ENCODE data around the gene ZCCHC14.

ZCCHC14 gene

GRCh38 chr16:87358696-87359095, 134.1 kb downstream of the ZCCHC14 start:
- H3K4me3 ChIP-seq (replicated peaks in 1 of 2; ENCODE audit: low read depth in 2 of 2, low read length in 2 of 2), result no peak overlapping the region
- no peak for DNase-seq (ENCODE audit: low read depth in 2 of 2)
- TF ChIP-seq CTCF (IDR thresholded peaks at IDR 0.05; ENCODE audit: low read depth, low read length), result no peak

- no peak overlapping the region for H3K4me3 ChIP-seq (replicated peaks in 1 of 2; ENCODE audit: low read depth in 2 of 2, low read length in 2 of 2)
- no peak for DNase-seq (ENCODE audit: low read depth in 2 of 2)
- no peak for TF ChIP-seq CTCF (IDR thresholded peaks at IDR 0.05; ENCODE audit: low read depth, low read length)
Observed at GRCh38 chr16:87358250-87358649, 134.6 kb downstream of the ZCCHC14 start.

- no peak for TF ChIP-seq CTCF (IDR thresholded peaks at IDR 0.05; ENCODE audit: low read depth, low read length)
- DNase-seq (ENCODE audit: low read depth in 2 of 2), result no peak
- H3K4me3 ChIP-seq (replicated peaks in 1 of 2; ENCODE audit: low read depth in 2 of 2, low read length in 2 of 2), result no peak overlapping the region
Observed at GRCh38 chr16:87356491-87356853, 136.4 kb downstream of the ZCCHC14 start.
